HepG2 (cell line): ENCODE results near the gene SGPP2. TPM values are rescaled to one million over a fixed set of nuclear protein-coding genes. Genes with fewer than 3 reads are reported as not detected.
A peak's percentile ranks its signal among the peaks of the same experiment; 100 is the strongest.

Source experiments
- DR1 ChIP-seq: sonication (generic); formaldehyde crosslinking; IDR thresholded peaks from 2 replicates; pipeline ENCODE4 v1.8.0; 2021; ENCODE audit warnings: mild to moderate bottlenecking, missing genetic modification reagents, inconsistent platforms
- HNRNPH1 ChIP-seq: fragments of 200-400 bp; formaldehyde crosslinking; optimal IDR thresholded peaks from 2 replicates; pipeline ENCODE3; 2017; ENCODE audit warnings: mild to moderate bottlenecking, low read depth, low read length
- HOXD1 ChIP-seq: sonication (generic); formaldehyde crosslinking; IDR thresholded peaks from 2 replicates; pipeline ENCODE4 v1.5.0; 2020; ENCODE audit warnings: missing genetic modification reagents
- KLF15 ChIP-seq: sonication (generic); formaldehyde crosslinking; IDR thresholded peaks from 2 replicates; pipeline ENCODE4 v1.8.1; 2023; ENCODE audit warnings: borderline replicate concordance, mild to moderate bottlenecking, inconsistent platforms, missing genetic modification reagents, mixed read lengths
- SMARCE1 ChIP-seq: fragments of 450-650 bp; IDR thresholded peaks from 2 replicates; pipeline ENCODE4 v1.6.1; 2017; ENCODE audit warnings: borderline replicate concordance
- ZBTB7A ChIP-seq: sonication (generic); formaldehyde crosslinking; IDR thresholded peaks from 2 replicates; pipeline ENCODE4 v1.8.0; 2022; ENCODE audit warnings: mild to moderate bottlenecking, missing genetic modification reagents
- ZFP41 ChIP-seq: sonication (generic); formaldehyde crosslinking; IDR thresholded peaks from 2 replicates; pipeline ENCODE4 v1.4.0; 2020; ENCODE audit warnings: mild to moderate bottlenecking, missing genetic modification reagents, borderline replicate concordance
- ZNF431 ChIP-seq: sonication (generic); formaldehyde crosslinking; IDR thresholded peaks from 2 replicates; pipeline ENCODE4 v1.9.0; 2022; ENCODE audit warnings: missing genetic modification reagents, low read depth, mild to moderate bottlenecking, borderline replicate concordance
- polyA plus RNA-seq, 8 experiments: library from polyadenylated mRNA; depleted of rRNA in 3 of 8; stranded (reverse) in 7 of 8; unstranded in 1 of 8; fragments of >200 nt; fragmentation: Illumina TruSeq in 4 of 8; extraction: Trizol in 4 of 8; gene quantifications; 2 replicates each; pipeline versions ENCODE4 v1.2.1 to v1.2.3, GENCODE V29; 2011 to 2016; ENCODE audit warnings: low read depth in 4 of 8, missing spikeins in 1 of 8, mixed read lengths in 1 of 8; ENCODE audit not compliant: insufficient read depth in 1 of 8
- total RNA-seq, 5 experiments: library from RNA; depleted of rRNA; stranded (reverse); fragments of >200 nt; fragmentation: Illumina TruSeq; extraction: Trizol; gene quantifications; 2 replicates each; pipeline ENCODE4 v1.2.3, GENCODE V29; 2016; ENCODE audit warnings: low read depth in 1 of 5
- TF ChIP-seq, protein P1 (sequence below): sonication (generic); formaldehyde crosslinking; IDR thresholded peaks from 2 replicates; pipeline ENCODE4 v1.4.0; 2020; ENCODE audit warnings: missing genetic modification reagents, borderline replicate concordance
- TF ChIP-seq, protein P2 (sequence below): sonication (generic); formaldehyde crosslinking; IDR thresholded peaks from 2 replicates; pipeline ENCODE4 v1.5.0; 2020; ENCODE audit warnings: mild to moderate bottlenecking, missing genetic modification reagents, borderline replicate concordance
- TF ChIP-seq, protein P3 (sequence below): sonication (generic); formaldehyde crosslinking; IDR thresholded peaks from 2 replicates; pipeline ENCODE4 v1.4.0; 2020; ENCODE audit warnings: low read depth, mild to moderate bottlenecking, missing genetic modification reagents
- TF ChIP-seq, protein P4 (sequence below): sonication (generic); formaldehyde crosslinking; IDR thresholded peaks from 2 replicates; pipeline ENCODE4 v1.9.0; 2021; ENCODE audit warnings: missing genetic modification reagents, borderline replicate concordance
- TF ChIP-seq, protein P5 (sequence below): sonication (generic); formaldehyde crosslinking; IDR thresholded peaks from 2 replicates; pipeline ENCODE4 v1.4.0; 2020; ENCODE audit warnings: missing genetic modification reagents; ENCODE audit errors: not compliant biosample characterization
- TF ChIP-seq, protein P6 (sequence below): sonication (generic); formaldehyde crosslinking; IDR thresholded peaks from 2 replicates; pipeline ENCODE4 v1.4.0; 2020; ENCODE audit warnings: mild to moderate bottlenecking, low read depth, missing genetic modification reagents
- TF ChIP-seq, protein P7 (sequence below): IDR thresholded peaks from 2 replicates; pipeline ENCODE4 v1.6.1; 2016; ENCODE audit warnings: missing biosample characterization, missing genetic modification reagents, low read depth

The SGPP2 gene
- total and polyA plus RNA-seq, 2 of the 13 experiments (the other 11 are each of a cell fraction or from before 2014, with no cell fraction given) = not detected

DNA sequence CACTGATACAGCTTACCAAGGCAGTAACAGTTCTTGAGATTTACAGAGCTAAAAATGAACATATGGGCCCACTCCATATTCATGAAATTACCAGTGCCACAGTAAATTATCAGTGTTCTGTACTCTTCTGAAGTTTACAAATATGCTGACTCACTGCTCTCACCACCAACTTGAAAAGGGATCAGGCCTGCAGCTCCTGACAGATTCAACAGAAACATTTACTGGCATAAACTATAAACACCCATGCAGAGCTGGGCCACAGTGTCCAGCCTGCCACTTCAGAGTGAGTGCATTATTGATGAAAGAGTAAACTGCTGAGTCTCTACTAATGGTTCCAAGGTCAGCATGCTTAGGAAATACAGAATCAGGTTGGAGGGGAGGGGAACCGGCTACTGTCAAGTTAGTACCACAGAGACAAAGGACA lies 148.4 kb downstream of the SGPP2 start (continued):
- TF ChIP-seq, protein P1, sequence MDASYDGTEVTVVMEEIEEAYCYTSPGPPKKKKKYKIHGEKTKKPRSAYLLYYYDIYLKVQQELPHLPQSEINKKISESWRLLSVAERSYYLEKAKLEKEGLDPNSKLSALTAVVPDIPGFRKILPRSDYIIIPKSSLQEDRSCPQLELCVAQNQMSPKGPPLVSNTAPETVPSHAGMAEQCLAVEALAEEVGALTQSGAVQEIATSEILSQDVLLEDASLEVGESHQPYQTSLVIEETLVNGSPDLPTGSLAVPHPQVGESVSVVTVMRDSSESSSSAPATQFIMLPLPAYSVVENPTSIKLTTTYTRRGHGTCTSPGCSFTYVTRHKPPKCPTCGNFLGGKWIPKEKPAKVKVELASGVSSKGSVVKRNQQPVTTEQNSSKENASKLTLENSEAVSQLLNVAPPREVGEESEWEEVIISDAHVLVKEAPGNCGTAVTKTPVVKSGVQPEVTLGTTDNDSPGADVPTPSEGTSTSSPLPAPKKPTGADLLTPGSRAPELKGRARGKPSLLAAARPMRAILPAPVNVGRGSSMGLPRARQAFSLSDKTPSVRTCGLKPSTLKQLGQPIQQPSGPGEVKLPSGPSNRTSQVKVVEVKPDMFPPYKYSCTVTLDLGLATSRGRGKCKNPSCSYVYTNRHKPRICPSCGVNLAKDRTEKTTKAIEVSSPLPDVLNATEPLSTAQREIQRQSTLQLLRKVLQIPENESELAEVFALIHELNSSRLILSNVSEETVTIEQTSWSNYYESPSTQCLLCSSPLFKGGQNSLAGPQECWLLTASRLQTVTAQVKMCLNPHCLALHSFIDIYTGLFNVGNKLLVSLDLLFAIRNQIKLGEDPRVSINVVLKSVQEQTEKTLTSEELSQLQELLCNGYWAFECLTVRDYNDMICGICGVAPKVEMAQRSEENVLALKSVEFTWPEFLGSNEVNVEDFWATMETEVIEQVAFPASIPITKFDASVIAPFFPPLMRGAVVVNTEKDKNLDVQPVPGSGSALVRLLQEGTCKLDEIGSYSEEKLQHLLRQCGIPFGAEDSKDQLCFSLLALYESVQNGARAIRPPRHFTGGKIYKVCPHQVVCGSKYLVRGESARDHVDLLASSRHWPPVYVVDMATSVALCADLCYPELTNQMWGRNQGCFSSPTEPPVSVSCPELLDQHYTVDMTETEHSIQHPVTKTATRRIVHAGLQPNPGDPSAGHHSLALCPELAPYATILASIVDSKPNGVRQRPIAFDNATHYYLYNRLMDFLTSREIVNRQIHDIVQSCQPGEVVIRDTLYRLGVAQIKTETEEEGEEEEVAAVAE (CRISPR knock-in tag) = no peak
- TF ChIP-seq HOXD1 (CRISPR knock-in tag) (no peak), ZFP41 (CRISPR knock-in tag) (no peak), SMARCE1 (no peak), ZBTB7A (no peak), KLF15 (CRISPR knock-in tag) (no peak), ZNF431 (peak; percentile 46; the same call in 1 of the 2 replicates), HNRNPH1 (no peak), DR1 (CRISPR knock-in tag) (no peak)
- TF ChIP-seq, protein P2, sequence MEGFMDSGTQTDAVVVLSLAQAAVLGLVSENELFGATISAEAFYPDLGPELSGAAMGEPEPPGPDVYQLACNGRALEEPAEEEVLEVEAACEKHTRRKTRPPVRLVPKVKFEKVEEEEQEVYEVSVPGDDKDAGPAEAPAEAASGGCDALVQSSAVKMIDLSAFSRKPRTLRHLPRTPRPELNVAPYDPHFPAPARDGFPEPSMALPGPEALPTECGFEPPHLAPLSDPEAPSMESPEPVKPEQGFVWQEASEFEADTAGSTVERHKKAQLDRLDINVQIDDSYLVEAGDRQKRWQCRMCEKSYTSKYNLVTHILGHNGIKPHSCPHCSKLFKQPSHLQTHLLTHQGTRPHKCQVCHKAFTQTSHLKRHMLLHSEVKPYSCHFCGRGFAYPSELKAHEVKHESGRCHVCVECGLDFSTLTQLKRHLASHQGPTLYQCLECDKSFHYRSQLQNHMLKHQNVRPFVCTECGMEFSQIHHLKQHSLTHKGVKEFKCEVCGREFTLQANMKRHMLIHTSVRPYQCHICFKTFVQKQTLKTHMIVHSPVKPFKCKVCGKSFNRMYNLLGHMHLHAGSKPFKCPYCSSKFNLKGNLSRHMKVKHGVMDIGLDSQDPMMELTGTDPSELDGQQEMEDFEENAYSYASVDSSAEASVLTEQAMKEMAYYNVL = peak; percentile 81; the same call in 1 of the 2 replicates
- TF ChIP-seq, protein P3, sequence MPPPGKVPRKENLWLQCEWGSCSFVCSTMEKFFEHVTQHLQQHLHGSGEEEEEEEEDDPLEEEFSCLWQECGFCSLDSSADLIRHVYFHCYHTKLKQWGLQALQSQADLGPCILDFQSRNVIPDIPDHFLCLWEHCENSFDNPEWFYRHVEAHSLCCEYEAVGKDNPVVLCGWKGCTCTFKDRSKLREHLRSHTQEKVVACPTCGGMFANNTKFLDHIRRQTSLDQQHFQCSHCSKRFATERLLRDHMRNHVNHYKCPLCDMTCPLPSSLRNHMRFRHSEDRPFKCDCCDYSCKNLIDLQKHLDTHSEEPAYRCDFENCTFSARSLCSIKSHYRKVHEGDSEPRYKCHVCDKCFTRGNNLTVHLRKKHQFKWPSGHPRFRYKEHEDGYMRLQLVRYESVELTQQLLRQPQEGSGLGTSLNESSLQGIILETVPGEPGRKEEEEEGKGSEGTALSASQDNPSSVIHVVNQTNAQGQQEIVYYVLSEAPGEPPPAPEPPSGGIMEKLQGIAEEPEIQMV = no peak
- TF ChIP-seq, protein P4, sequence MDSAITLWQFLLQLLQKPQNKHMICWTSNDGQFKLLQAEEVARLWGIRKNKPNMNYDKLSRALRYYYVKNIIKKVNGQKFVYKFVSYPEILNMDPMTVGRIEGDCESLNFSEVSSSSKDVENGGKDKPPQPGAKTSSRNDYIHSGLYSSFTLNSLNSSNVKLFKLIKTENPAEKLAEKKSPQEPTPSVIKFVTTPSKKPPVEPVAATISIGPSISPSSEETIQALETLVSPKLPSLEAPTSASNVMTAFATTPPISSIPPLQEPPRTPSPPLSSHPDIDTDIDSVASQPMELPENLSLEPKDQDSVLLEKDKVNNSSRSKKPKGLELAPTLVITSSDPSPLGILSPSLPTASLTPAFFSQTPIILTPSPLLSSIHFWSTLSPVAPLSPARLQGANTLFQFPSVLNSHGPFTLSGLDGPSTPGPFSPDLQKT (CRISPR knock-in tag) = no peak
- TF ChIP-seq, protein P5, sequence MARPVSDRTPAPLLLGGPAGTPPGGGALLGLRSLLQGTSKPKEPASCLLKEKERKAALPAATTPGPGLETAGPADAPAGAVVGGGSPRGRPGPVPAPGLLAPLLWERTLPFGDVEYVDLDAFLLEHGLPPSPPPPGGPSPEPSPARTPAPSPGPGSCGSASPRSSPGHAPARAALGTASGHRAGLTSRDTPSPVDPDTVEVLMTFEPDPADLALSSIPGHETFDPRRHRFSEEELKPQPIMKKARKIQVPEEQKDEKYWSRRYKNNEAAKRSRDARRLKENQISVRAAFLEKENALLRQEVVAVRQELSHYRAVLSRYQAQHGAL = no peak
- TF ChIP-seq, protein P6, sequence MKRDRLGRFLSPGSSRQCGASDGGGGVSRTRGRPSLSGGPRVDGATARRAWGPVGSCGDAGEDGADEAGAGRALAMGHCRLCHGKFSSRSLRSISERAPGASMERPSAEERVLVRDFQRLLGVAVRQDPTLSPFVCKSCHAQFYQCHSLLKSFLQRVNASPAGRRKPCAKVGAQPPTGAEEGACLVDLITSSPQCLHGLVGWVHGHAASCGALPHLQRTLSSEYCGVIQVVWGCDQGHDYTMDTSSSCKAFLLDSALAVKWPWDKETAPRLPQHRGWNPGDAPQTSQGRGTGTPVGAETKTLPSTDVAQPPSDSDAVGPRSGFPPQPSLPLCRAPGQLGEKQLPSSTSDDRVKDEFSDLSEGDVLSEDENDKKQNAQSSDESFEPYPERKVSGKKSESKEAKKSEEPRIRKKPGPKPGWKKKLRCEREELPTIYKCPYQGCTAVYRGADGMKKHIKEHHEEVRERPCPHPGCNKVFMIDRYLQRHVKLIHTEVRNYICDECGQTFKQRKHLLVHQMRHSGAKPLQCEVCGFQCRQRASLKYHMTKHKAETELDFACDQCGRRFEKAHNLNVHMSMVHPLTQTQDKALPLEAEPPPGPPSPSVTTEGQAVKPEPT (CRISPR knock-in tag) = no peak
- TF ChIP-seq, protein P7, sequence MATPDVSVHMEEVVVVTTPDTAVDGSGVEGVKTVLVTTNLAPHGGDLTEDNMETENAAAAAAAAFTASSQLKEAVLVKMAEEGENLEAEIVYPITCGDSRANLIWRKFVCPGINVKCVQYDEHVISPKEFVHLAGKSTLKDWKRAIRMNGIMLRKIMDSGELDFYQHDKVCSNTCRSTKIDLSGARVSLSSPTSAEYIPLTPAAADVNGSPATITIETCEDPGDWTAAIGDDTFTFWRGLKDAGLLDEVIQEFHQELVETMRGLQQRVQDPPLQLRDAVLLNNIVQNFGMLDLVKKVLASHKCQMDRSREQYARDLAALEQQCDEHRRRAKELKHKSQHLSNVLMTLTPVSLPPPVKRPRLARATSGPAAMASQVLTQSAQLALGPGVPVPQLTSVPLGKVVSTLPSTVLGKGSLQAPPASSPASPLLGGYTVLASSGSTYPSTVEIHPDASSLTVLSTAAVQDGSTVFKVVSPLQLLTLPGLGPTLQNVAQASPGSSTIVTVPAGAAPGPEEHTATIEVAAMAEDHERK (CRISPR knock-in tag) = no peak
